Adrenal gland (tissue), 5 donors: ENCODE measurements around the gene SIVA1.

ENCODE experiments used
- POLR2A ChIP-seq, 2 donors: fragments of 450-650 bp; IDR thresholded peaks; one replicate each; pipeline ENCODE4 v1.6.1; 2017; ENCODE audit warnings: antibody characterized with exemption in 2 of 2, mild to moderate bottlenecking in 2 of 2, moderate library complexity in 1 of 2
- TF ChIP-seq, protein P1 (sequence below), 6 experiments: fragments of 450-650 bp in 4 of 6; fragments of 200-600 bp in 2 of 6; sonication (generic) in 1 of 6; IDR thresholded peaks; 1 replicate in 5 of 6; 2 replicates in 1 of 6; pipeline versions ENCODE4 v1.5.1 to v1.8.0; 2016 to 2021; ENCODE audit warnings: antibody characterized with exemption in 6 of 6, mild to moderate bottlenecking in 2 of 6, moderate library complexity in 1 of 6
- donor health status: DM: no; HTN: no; CAD: no.

DNA sequence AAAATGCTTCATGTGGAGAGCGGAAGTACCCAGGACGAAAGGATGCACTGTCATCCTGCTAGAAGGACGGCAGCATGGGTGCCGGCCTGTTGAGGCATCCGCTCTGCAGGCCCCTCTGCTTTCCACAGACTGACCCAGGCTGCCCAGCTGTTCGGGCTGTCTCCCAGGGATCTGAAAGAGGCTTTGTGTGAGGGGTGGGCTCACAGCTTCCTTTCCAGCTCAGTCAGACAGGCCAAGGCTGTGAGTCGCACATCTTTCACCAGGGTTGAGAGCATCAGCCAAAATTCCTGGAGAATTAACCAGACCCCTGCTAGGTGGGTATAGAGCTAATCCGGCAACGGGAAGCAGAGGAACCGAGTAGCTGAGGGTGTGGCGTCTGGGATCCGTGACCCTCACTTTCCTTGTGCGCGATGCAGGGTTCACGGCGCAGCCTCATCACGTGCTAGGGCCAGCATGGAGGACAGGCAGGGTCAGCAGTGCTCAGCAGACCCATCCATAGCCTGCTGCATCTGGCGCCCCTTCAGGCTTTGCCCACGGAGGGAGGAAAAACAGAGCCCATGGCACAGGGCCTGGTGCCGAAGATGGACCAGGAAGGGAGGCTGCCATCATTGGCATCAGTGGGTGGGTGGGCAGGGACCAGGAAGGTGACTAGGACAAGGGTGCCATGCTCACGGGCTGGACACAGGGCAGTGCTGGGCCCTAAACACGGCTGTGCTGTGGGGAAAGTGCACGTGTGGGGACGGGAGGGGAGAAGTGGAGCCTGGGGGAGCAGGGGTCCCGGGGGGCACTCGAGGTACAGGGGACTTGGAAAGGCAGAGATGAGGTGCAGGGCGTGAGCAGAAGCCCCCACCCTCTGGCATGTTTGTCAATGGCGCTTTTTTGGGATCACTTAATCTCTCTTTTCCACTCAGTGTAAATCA lies 9.2 kb upstream of the SIVA1 start:
- TF ChIP-seq, protein P1, sequence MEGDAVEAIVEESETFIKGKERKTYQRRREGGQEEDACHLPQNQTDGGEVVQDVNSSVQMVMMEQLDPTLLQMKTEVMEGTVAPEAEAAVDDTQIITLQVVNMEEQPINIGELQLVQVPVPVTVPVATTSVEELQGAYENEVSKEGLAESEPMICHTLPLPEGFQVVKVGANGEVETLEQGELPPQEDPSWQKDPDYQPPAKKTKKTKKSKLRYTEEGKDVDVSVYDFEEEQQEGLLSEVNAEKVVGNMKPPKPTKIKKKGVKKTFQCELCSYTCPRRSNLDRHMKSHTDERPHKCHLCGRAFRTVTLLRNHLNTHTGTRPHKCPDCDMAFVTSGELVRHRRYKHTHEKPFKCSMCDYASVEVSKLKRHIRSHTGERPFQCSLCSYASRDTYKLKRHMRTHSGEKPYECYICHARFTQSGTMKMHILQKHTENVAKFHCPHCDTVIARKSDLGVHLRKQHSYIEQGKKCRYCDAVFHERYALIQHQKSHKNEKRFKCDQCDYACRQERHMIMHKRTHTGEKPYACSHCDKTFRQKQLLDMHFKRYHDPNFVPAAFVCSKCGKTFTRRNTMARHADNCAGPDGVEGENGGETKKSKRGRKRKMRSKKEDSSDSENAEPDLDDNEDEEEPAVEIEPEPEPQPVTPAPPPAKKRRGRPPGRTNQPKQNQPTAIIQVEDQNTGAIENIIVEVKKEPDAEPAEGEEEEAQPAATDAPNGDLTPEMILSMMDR (IDR thresholded peaks at IDR 0.05): no peak
- no peak for TF ChIP-seq POLR2A (IDR thresholded peaks at IDR 0.05)
